ENCODE results near the gene POLR2F.
"Not testable (repeated sequence)": the region's sequence is repeated elsewhere in the genome, so short reads cannot be mapped to it uniquely, and the experiment has no call there.

Gene POLR2F

DNA sequence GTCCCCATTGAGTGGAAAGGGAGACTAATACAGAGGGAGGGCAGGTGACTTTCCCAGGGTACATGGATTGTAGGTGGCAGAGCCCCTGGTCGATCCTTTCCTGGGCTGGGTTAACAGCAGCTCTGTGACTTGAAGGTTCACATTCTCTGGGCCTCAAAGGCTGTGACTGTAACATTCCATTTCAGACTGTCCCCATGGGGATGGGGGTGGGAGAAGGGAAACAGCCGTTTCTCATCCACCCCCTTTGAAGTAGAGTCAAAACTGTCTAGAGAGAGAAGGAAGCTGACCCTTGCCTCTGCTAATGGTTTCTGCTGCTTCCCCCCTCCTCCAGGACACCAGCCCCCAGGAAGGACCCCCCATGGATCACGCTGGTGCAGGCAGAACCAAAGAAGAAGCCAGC, 28.2 kb upstream of the POLR2F start:
- no peak for DNase-seq (ENCODE audit: low read depth)

DNA sequence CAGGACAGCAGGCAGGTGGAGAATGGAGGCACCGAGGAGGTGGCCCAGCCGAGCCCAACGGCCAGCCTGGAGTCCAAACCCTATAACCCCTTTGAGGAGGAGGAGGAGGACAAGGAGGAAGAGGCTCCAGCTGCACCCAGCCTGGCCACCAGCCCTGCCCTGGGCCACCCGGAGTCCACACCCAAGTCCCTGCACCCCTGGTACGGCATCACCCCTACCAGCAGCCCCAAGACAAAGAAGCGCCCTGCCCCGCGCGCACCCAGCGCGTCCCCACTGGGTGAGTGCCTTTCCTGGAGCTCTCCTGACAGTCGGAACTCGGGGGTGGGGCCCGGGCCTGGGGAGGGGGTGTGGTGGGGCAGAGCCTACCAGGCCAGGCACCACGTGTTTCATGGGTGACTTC, 27.7 kb upstream of the POLR2F start:
- no peak for DNase-seq (ENCODE audit: low read depth)

DNA sequence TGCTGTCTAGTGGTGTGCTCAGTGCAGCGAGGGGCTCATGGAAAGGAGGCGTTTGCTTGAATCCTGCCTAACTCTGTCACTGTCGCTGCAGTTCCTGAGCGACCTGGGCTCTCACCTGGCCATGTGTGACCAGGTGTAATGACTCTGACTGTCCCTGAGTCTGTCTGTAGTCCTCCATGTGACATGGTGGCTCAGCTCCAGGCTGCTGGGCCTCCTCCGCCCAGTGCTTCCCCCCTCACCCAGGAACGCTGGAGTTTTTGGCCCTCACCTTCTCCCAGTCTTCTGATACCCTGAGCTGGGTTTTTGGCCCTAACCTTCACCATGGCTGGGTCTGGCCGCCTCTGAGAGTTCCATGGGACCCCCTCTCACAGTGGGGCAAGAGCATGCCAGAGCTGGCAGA, 27.1 kb upstream of the POLR2F start:
- DNase-seq (ENCODE audit: low read depth), result no peak

DNA sequence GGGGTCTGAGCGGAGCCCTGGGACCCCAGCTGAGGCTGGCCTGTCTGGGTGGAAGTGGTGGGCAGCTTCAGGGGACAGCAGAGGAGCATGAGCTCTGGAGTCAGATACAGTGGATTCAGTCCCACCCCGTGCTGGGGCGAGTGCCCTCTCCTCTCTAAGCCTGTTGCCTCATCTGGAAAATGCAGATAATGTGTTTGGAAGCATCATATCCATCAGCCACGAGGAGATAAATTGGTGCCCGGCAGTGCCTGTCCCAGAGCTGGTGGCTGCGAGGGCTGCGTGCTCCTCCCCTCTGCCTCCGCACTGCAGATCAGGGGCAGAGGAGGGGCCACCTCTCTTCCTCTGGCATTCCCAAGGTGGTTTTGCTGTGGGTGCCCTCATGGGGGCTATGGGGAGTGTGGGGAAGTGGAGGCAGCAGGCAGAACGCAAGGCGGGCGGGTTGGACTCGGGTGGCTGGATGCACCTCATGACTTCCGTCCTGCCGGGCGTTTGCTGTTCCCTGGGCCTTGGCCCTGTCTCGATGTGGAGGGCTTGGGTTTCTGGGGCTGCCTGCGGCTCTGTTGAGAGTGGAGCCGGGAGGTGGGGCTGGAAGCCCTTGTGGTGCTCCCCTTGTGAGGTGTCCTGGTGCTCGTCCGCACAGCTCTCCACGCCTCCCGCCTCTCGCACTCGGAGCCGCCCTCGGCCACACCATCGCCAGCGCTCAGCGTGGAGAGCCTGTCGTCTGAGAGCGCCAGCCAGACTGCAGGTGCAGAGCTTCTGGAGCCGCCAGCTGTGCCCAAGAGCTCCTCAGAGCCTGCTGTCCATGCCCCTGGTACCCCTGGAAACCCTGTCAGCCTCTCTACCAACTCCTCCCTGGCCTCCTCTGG, 26.5 kb upstream of the POLR2F start:
- DNase-seq (ENCODE audit: low read depth), result no peak

DNA sequence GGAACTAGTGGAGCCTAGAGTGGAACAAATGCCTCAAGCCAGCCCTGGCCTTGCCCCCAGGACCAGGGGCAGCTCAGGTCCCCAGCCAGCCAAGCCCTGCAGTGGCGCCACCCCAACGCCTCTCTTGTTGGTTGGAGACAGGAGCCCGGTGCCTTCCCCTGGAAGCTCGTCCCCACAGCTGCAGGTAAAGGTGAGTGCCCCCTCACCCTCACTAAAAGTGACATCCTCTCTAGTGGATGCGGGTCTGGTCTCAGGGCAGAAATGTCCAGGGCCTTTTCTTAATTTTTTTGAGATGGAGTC, 25.9 kb upstream of the POLR2F start:
- DNase-seq (ENCODE audit: low read depth), result no peak

DNA sequence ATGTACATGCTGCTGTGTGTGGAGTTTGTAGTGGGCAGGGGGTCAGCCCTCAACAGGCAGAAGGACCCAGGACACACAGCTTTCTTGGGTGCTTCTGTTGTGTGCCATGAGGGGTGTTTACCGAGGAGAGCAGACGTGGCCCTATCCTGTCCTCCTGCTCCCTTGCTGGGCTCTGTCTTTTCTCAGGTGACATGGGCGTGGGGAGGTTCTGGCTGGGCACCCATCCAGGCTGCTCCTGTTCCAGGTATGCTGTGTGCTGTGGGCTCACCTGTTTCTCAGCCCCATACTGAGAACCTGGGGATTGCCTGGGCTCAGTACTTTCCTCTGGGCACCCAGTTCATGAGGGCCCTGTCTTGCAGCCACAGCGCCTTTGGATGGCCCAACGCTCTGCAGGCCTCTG, 24.1 kb upstream of the POLR2F start:
- no peak for DNase-seq (ENCODE audit: low read depth)

DNA sequence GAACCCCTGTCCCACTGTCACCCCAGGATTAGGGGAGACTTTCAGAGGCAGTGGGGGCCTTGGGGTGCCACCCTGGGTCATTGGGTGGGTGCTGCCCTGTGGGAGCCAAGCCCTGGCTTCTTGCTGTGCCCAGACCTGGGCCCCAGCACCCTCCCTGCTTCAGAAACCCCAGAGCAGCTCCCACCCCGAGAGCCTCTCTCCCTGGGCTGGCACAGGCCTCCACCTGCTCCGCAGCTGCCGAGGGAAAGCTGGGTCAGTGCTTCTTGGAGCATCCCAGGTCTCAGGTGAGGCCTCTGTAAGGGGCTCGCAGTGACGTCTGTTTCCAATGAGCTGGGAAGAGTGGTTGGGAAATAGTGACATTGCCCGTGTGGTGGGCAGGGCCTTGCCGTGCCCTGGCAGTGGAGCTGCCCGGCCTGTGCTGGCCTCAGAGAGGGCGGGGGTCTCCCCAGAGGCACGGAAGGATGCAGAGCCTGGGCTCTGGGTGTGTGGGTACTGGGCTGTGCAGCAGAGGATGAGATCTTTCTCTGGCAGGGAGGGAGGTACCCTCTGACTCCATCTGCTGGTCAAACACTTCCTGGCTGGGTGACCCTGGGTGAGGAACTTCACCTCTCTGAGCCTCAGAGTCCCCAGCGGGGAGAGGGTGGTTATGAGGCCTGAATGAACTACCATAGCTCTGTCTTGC, 23.1 kb upstream of the POLR2F start:
- DNase-seq (ENCODE audit: low read depth), result no peak

DNA sequence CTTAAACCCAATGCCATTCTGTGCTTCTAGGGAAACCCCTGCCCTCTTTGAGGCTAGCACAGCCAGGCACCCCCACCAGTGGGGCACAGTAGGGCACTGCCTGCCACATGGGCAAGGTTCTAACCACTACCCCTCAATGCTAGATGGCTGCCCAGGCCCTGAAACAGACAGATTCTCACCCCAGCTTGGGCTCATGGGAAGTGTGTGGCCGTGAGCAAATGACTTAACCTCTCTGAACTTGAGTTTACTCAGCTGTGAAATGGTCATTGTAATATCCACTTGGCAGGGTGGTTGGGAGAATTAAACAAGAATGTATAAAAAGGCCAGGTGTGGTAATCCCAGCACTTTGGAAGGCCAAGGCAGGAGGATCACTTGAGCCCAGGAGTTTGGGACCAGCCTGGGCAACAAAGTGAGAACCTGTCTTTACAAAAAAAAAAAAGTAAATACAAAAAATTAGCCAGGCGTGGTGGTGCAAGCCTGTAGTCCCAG, 22.5 kb upstream of the POLR2F start:
- DNase-seq (ENCODE audit: low read depth), result no peak

DNA sequence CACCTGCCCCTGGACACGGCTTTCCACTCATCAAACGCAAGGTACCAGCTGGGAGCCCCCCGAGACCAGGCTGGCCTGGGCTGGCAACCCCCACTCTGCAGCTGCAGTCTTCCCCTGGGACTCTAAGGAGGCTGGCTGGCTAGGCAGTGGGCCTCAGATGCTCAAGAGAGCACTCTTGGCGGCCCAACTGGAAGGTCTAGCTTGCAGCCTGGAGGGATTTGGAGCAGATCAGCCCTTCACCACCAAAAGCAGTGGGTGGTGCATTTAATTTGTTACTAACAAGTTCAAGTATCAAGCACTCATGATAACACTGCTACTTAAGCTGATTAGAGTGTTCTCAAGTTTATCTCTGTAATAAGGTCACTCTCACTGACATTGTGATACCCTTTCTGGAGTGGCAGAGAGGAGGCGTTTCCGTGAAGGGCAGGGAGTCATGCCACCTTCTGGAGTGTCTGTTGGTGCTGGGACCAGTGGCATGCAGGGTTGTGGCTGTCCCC, 21.6 kb upstream of the POLR2F start:
- DNase-seq (ENCODE audit: low read depth), result no peak

DNA sequence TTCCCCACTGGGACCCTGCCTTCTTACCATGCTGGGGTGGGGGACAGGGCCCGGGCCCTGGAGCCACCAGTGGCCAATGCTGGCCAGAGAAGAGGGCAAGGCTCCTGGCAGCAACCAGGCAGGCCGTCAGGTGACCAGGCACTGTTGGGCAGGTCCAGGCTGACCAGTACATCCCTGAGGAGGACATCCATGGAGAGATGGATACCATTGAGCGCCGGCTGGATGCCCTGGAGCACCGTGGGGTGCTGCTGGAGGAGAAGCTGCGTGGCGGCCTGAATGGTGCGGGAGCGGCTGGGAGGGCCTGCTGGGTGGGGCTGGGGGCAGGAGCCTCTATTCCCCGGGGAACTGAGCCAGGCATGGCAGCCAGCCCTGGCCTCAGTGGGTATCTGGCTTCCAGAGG, 21.1 kb upstream of the POLR2F start:
- no peak for DNase-seq (ENCODE audit: low read depth)

DNA sequence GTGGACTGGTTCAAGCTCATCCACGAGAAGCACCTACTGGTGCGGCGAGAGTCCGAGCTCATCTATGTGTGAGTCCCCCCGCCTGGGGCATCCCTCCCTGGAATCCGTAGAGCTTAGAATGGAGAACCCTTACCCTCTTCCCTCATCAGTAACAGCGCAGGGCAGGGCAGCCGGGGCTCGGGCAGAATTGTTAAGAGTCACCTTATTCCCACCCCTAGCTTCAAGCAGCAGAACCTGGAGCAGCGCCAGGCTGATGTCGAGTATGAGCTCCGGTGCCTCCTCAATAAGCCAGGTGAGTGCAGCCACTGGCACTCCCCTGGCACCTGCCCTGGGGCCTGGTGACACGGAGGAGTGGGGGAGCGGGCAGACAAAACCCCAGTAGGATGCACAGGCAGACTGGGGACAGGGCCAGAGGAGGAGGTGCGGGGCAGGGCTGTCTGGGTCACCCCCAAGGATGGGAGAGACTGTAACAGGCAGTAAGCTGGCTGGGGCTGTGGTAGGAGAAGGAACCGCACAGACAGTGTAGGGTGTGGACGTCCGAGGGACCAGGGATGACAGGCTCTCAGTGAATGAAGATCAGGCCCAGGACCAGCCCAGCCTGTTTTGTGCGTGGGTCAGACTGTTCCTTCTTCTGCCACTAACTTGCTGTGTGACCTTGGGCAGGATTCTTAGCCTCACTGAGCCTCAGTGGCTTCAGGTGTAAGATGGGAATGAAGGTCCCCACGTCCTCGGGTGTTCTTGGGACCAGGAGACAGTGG, 20.5 kb upstream of the POLR2F start:
- no peak for DNase-seq (ENCODE audit: low read depth)

DNA sequence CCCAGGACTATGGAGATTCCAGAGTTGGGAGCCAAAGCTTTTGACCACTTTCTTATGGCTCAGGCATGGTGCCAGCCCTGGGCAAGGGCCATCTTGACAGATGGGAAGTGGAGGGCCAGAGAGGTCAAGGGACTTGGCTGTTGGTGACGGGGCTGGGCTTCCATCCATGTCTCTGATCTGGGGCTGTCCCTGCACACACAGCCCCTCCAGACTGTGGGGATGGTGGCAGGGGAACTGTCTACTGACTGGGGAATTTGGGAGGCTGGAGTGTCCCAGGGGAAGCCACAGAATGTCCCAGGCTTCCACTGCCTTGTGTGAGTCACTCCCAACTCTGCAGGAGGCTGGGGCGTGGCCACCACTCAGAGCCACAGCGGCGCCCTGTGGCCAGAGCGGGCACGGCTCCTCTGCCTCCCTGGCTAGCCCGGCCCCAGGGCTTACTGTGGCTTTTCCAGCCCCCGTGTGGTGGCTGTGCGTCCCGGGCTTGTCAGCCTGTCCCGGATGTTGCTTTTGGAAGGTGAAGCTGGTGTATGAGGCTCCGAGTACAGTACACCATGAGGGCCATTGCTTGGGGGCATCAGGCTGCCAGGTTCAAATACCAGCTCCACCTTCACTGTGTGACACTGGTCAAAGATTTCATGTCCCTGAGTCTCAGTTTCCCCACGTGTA, 19.7 kb upstream of the POLR2F start:
- peak; percentile 71 for DNase-seq (ENCODE audit: low read depth)

DNA sequence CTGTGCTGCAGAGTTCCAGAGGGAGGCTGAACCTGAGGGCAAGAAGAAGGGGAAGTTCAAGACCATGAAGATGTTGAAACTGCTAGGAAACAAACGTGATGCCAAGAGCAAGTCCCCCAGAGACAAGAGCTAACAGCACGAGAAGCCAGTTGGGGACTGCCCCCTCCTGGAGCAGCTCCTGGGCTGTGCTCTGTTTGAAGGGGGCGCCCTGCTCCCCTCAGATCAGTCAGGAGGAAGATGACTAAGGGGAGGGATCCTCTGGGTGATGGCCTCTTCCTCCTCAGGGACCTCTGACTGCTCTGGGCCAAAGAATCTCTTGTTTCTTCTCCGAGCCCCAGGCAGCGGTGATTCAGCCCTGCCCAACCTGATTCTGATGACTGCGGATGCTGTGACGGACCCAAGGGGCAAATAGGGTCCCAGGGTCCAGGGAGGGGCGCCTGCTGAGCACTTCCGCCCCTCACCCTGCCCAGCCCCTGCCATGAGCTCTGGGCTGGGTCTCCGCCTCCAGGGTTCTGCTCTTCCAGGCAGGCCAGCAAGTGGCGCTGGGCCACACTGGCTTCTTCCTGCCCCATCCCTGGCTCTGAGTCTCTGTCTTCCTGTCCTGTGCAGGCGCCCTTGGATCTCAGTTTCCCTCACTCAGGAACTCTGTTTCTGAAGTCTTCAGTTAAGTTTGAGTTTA, 12.7 kb upstream of the POLR2F start:
- no peak for DNase-seq (ENCODE audit: low read depth)

DNA sequence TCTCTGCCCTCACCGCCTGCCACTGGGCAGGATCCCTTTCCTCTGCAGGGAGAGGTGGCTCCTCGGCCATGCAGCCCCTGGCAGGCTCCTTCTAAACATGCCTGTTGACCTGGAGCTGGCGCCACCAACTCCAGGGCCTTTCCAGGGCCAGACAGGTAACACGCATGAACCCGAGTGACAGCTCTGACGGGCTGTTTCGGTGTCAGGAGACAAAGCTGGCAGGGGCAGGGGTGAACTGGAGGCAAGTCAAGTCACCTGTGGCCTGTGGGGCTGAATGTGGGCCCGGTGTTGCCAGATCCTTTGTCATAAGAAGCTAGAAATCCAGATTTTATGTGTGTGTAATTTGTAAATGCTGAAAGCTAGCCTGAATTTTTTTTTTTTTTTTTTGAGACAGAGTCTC, 11.4 kb upstream of the POLR2F start:
- DNase-seq (ENCODE audit: low read depth), result no peak

DNA sequence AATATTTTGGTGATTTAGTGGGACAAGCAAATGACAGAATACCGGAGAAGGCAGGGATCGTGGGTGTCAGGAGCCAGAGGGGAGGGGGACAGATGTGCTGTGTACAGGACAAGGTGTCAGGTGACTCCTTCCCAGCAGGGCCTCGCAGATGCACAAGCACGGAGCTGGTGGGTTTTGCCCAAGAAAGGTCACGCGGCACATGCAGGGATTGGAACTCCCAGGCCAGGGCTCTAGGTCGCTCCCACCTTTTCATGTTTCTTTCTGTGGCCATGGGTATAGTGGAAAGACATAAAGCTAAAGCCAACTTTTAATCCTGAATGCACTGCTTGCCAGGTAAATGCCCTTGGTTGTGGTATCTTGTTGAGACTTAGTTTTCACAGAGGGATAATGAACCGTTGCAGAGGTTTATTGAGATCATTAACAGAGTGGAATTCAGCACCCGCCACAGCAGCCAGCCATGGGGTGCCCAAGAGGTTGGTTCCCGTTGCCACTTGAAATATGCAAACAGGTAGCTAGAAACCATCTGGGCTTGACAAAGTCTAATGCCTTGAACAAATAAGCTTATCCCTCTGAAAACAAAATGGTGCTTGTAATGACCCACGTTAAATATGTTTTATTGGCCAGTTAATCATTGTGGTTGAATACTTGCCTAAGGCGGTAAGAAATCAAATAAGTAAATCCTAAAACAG, 10.2 kb upstream of the POLR2F start:
- no peak for DNase-seq (ENCODE audit: low read depth)

DNA sequence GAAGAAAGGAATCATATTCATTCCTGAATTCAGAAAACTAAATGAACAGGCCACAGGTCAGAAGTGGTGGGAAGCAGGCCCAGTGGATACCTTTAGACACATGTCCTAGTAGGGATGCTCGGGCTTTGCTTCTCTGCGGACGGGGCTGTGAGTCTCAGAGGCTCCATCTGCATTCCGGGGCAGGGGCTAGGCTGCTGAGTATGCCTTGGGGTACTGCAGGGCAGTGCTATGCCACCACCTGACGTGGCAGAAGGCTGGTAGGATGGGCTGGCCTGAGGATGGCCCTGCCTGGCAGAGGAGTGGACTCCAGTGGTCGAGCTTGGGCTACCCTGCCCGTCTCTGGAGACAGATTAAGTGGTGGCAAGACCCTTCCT, 9.7 kb upstream of the POLR2F start:
- no peak for DNase-seq (ENCODE audit: low read depth)

DNA sequence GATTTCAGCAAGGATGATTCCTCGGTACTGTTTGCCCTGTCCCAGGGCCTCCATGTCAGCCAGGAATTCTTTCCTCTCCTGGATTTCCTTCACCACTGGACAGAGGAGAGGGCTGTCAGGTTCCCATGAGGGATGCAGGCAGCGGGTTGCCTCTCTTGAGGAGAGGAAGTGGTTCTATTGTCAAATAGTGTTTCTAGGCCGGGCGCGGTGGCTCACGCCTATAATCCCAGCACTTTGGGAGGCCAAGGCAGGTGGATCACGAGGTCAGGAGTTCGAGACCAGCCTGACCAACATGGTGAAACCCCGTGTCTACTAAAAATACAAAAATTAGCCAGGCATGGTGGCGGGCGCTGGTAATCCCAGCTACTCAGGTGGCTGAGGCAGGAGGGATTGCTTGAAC, 9.1 kb upstream of the POLR2F start:
- DNase-seq (ENCODE audit: low read depth), result not testable (repeated sequence)

DNA sequence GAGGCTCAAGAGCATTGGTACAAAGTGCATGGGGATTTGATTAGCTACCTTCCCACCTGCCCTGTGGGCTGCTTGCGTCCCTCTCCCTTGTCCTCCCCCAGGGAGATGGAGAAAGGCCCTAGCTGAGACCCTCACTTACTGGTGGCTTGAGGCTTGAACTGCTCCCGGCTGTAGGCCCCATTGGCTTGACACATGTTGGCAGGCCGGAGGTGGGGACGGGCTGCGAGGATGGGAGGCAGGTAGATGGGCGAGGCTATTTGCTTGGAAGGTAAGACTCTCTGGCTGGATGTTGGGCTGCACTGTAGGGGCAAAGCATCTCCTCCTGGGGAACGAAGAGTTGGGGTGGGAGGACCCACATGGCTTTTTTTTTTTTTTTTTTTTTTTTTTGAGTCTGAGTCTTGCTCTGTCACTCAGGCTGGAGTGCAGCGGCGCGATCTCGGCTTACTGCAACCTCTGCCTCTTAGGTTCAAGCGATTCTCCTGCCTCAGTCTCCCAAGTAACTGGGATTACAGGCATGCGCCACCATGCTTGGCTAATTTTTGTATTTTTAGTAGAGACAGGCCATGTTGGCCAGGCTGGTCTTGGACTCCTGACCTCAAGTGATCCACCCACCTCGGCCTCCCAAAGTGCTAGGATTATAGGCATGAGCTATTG, 6.2 kb upstream of the POLR2F start:
- DNase-seq (ENCODE audit: low read depth), result not testable (repeated sequence)

DNA sequence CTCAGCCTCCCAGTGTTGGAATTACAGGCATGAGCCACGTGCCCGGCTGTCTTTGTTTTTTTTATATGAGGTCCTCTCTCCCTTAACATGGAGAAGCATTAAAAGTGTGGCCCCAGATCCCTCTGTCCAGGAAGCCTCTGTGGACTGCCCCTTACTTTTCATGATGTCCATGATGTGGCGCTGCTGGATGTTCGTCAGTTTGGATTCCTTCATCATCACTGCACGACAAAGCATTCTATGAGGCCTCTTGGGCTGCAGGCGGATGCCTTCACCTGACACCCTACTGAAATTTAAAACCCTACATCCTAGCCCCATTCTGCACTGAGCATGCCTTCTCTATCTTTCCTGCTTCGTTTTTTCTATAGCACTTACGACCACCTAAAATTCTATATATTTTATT, 2.2 kb upstream of the POLR2F start:
- DNase-seq (ENCODE audit: low read depth), result no peak

DNA sequence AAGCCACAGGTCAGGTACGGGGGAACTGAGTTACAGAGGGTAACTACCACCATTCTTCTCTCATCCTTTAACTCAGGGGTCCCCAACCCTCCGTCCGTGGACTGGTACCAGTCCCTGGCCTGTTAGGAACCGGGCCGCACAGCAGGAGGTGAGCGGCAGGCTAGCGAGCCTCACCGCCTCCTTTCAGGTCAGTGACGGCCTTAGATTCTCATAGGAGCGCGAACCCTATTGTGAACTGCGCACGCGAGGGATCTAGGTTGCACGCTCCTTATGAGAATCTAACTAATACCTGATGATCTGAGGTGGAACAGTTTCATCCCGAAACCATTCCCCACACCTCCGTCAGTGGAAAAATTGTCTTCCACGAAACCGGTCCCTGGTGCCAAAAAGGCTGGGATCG, 870 bp upstream of the POLR2F start:
- DNase-seq (ENCODE audit: low read depth), result not testable (repeated sequence)

DNA sequence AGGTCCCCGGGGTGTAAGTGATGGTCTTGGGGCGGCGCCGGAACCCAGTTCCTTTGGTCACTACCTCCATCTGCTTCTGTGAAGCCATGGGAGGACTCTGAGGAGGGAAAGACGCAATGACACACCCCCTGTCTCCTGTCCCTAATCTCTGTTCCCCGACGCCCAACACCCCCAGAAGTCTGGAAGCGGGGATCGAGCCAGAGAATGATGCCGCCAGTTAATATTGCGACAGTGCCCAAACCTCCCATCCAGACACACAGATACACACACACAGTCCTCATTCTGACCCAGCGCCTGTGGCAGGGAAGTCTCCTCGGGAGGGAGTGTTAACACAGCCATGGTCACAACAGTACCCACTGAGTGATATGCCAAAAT, 450 bp upstream of the POLR2F start:
- no peak for DNase-seq (ENCODE audit: low read depth)
